SJSA1 (cell line): ENCODE measurements around the gene TYSND1. TPM values are rescaled to one million over a fixed set of nuclear protein-coding genes. Genes with fewer than 3 reads are reported as not detected.
"Not testable (repeated sequence)": the region's sequence is repeated elsewhere in the genome, so short reads cannot be mapped to it uniquely, and the experiment has no call there.

ENCODE experiments used
- DNase-seq, 2 experiments: peaks; one replicate each; pipeline ENCODE4 v3.0.0-alpha.2; 2015 to 2020; ENCODE audit warnings: low spot score in 2 of 2, low read depth in 1 of 2
- H3K27ac ChIP-seq: fragments of 250-450 bp; sonication (Bioruptor Pico); 2 replicates; pipeline ENCODE4 v1.5.1; 2020; ENCODE audit warnings: mild to moderate bottlenecking, moderate library complexity
- H3K27me3 ChIP-seq: fragments of 250-450 bp; sonication (Bioruptor Pico); replicated peaks from 2 replicates; pipeline ENCODE4 v1.5.1; 2020; ENCODE audit warnings: mild to moderate bottlenecking, moderate library complexity
- H3K36me3 ChIP-seq: fragments of 250-450 bp; sonication (Bioruptor Pico); 2 replicates; pipeline ENCODE4 v1.5.1; 2020; ENCODE audit warnings: mild to moderate bottlenecking
- H3K4me1 ChIP-seq: fragments of 250-450 bp; sonication (Bioruptor Pico); replicated peaks from 2 replicates; pipeline ENCODE4 v1.6.1; 2021; ENCODE audit warnings: mild to moderate bottlenecking
- H3K4me3 ChIP-seq: fragments of 250-450 bp; sonication (Bioruptor Pico); 2 replicates; pipeline ENCODE4 v1.5.1; 2020; ENCODE audit warnings: mild to moderate bottlenecking
- H3K9me3 ChIP-seq: fragments of 250-450 bp; sonication (Bioruptor Pico); replicated peaks from 2 replicates; pipeline ENCODE4 v1.5.1; 2020; ENCODE audit warnings: mild to moderate bottlenecking
- total RNA-seq: library from RNA; depleted of rRNA; stranded (reverse); fragments of >200 nt; shearing (Covaris generic); gene quantifications from 2 replicates; pipeline ENCODE4 v1.2.3, GENCODE V29; 2014

The TYSND1 gene
- total RNA-seq, 1 experiment from 2014 or later: 6.7 TPM

GRCh38 chr10:70159366-70159765, 12.9 kb upstream of the TYSND1 start:
- H3K36me3 ChIP-seq: peaks cover 91% of the 10 kb centered on the region
- not testable (repeated sequence) for H3K27ac ChIP-seq, H3K4me1 ChIP-seq, DNase-seq, H3K4me3 ChIP-seq, H3K9me3 ChIP-seq, H3K27me3 ChIP-seq

GRCh38 chr10:70158113-70158512, 11.6 kb upstream of the TYSND1 start:
- Histone ChIP-seq H3K4me3 (no peak overlapping the region), H3K27me3 (0 out of 2 replicates have a peak, but pooled peaks cover 3% of the 10 kb centered on the region), H3K9me3 (no peaks in the 10 kb centered on the region), H3K27ac (no peak overlapping the region), H3K4me1 (0 out of 2 replicates have a peak, but pooled peaks cover 4% of the 10 kb centered on the region), H3K36me3 (peaks cover 91% of the 10 kb centered on the region)
- no peak for DNase-seq

GRCh38 chr10:70155255-70155838, 8.8 kb upstream of the TYSND1 start:
- Histone ChIP-seq H3K36me3 (peaks cover 92% of the 10 kb centered on the region), H3K27me3 (0 out of 2 replicates have a peak, but pooled peaks cover 3% of the 10 kb centered on the region), H3K9me3 (no peaks in the 10 kb centered on the region), H3K4me3 (no peak overlapping the region), H3K4me1 (no peaks in the 10 kb centered on the region), H3K27ac (no peak overlapping the region)
- no peak for DNase-seq

- Histone ChIP-seq H3K27ac (no peak overlapping the region), H3K27me3 (0 out of 2 replicates have a peak, but pooled peaks cover 3% of the 10 kb centered on the region), H3K9me3 (no peaks in the 10 kb centered on the region), H3K4me1 (peaks cover 21% of the 10 kb centered on the region), H3K36me3 (peaks cover 57% of the 10 kb centered on the region), H3K4me3 (no peak overlapping the region)
- DNase-seq: no peak
These were observed 2.0 kb upstream of the TYSND1 start for GRCh38 chr10:70148516-70148915.

- no peaks in the 10 kb centered on the region for H3K9me3 ChIP-seq
- peaks cover 21% of the 10 kb centered on the region for H3K4me1 ChIP-seq
- H3K27me3 ChIP-seq: no peaks in the 10 kb centered on the region
- DNase-seq: no peak
- peak overlapping the region; percentile 26; the same call in 1 of the 2 replicates for H3K27ac ChIP-seq
- no peak overlapping the region for H3K4me3 ChIP-seq
- peaks cover 44% of the 10 kb centered on the region for H3K36me3 ChIP-seq
These were observed 742 bp upstream of the TYSND1 start for GRCh38 chr10:70147259-70147625.

GRCh38 chr10:70145666-70146488, 623 bp downstream of the TYSND1 start:
- H3K36me3 ChIP-seq: peaks cover 32% of the 10 kb centered on the region
- H3K27me3 ChIP-seq: no peaks in the 10 kb centered on the region
- H3K27ac ChIP-seq: peak overlapping the region; percentile 59
- peak; percentile 69 to 83 for DNase-seq
- peak overlapping the region; percentile 57 for H3K4me3 ChIP-seq
- peaks cover 21% of the 10 kb centered on the region for H3K4me1 ChIP-seq
- no peaks in the 10 kb centered on the region for H3K9me3 ChIP-seq

- peak overlapping the region; percentile 57 for H3K4me3 ChIP-seq
- H3K9me3 ChIP-seq: no peaks in the 10 kb centered on the region
- H3K27me3 ChIP-seq: no peaks in the 10 kb centered on the region
- peaks cover 25% of the 10 kb centered on the region for H3K36me3 ChIP-seq
- no peak for DNase-seq
- peak overlapping the region; percentile 59; the same call in 1 of the 2 replicates for H3K27ac ChIP-seq
- H3K4me1 ChIP-seq: peaks cover 21% of the 10 kb centered on the region
These were observed 1.3 kb downstream of the TYSND1 start for GRCh38 chr10:70145166-70145665.

- H3K4me3 ChIP-seq: no peak overlapping the region
- no peak overlapping the region for H3K27ac ChIP-seq
These were observed 2.0 kb downstream of the TYSND1 start for GRCh38 chr10:70144372-70145110.

GRCh38 chr10:70142555-70142954, 3.9 kb downstream of the TYSND1 start:
- no peaks in the 10 kb centered on the region for H3K27me3 ChIP-seq
- peaks cover 19% of the 10 kb centered on the region for H3K4me1 ChIP-seq
- H3K27ac ChIP-seq: no peak overlapping the region
- DNase-seq: no peak
- H3K9me3 ChIP-seq: no peaks in the 10 kb centered on the region
- no peak overlapping the region for H3K4me3 ChIP-seq
- H3K36me3 ChIP-seq: peaks cover 10% of the 10 kb centered on the region

More at GRCh38 chr10:70144372-70145110, 2.0 kb downstream of the TYSND1 start:
- Histone ChIP-seq H3K4me1 (peaks cover 21% of the 10 kb centered on the region), H3K27me3 (no peaks in the 10 kb centered on the region), H3K36me3 (peaks cover 24% of the 10 kb centered on the region), H3K9me3 (no peaks in the 10 kb centered on the region)
- no peak for DNase-seq

GRCh38 chr10:70140297-70140696, 6.2 kb downstream of the TYSND1 start:
- H3K4me3 ChIP-seq: no peak overlapping the region
- peaks cover 10% of the 10 kb centered on the region for H3K36me3 ChIP-seq
- no peak overlapping the region for H3K27ac ChIP-seq
- no peaks in the 10 kb centered on the region for H3K9me3 ChIP-seq
- H3K27me3 ChIP-seq: no peaks in the 10 kb centered on the region
- H3K4me1 ChIP-seq: peaks cover 4% of the 10 kb centered on the region
- DNase-seq: no peak

GRCh38 chr10:70139997-70140250, 6.6 kb downstream of the TYSND1 start:
- no peak overlapping the region for H3K27ac ChIP-seq

GRCh38 chr10:70139151-70139996, 7.1 kb downstream of the TYSND1 start:
- no peak overlapping the region for H3K27ac ChIP-seq
- H3K9me3 ChIP-seq: no peaks in the 10 kb centered on the region
- no peak for DNase-seq
- peaks cover 6% of the 10 kb centered on the region for H3K36me3 ChIP-seq
- H3K4me3 ChIP-seq: no peak overlapping the region
- no peaks in the 10 kb centered on the region for H3K4me1 ChIP-seq
- H3K27me3 ChIP-seq: no peaks in the 10 kb centered on the region

More at GRCh38 chr10:70139997-70140250, 6.6 kb downstream of the TYSND1 start:
- DNase-seq: no peak
- Histone ChIP-seq H3K9me3 (no peaks in the 10 kb centered on the region), H3K4me1 (no peaks in the 10 kb centered on the region; the same call in 1 of the 2 replicates), H3K4me3 (no peak overlapping the region), H3K27me3 (no peaks in the 10 kb centered on the region), H3K36me3 (peaks cover 10% of the 10 kb centered on the region)
